Testis (tissue), 2 donors: ENCODE results near the gene ANGPTL2.

Source experiments
- CTCF ChIP-seq, 3 experiments: fragments of 450-650 bp in 2 of 3; fragments of 200-600 bp in 1 of 3; sonication (generic) in 1 of 3; IDR thresholded peaks; one replicate each; pipeline ENCODE4 v1.5.1; 2016 to 2019; ENCODE audit warnings: antibody characterized with exemption in 3 of 3, mild to moderate bottlenecking in 2 of 3, moderate library complexity in 1 of 3
- POLR2A ChIP-seq: fragments of 450-650 bp; IDR thresholded peaks from one replicate; pipeline ENCODE4 v1.6.1; 2017; ENCODE audit warnings: antibody characterized with exemption, mild to moderate bottlenecking, moderate library complexity

- no peak for TF ChIP-seq CTCF (IDR thresholded peaks at IDR 0.05)
- TF ChIP-seq POLR2A = no peak
Observed at GRCh38 chr9:127138444-127138843, 16.0 kb upstream of the ANGPTL2 start.
